Gastrocnemius medialis (tissue), 4 donors: Measurements from ENCODE around the gene UROC1.

ENCODE experiments used
- CTCF ChIP-seq, 5 experiments: fragments of 450-650 bp in 3 of 5; fragments of 200-600 bp in 2 of 5; sonication (generic) in 2 of 5; IDR thresholded peaks in 4 of 5; conservative IDR thresholded peaks in 1 of 5; 1 replicate in 4 of 5; 2 replicates in 1 of 5; pipeline ENCODE4 v1.5.1; 2016 to 2019; ENCODE audit warnings: antibody characterized with exemption in 5 of 5, mild to moderate bottlenecking in 3 of 5, moderate library complexity in 3 of 5
- POLR2A ChIP-seq, 2 donors: fragments of 450-650 bp; IDR thresholded peaks; one replicate each; pipeline ENCODE4 v1.6.1; 2017; ENCODE audit warnings: antibody characterized with exemption in 2 of 2, mild to moderate bottlenecking in 2 of 2, moderate library complexity in 2 of 2

DNA sequence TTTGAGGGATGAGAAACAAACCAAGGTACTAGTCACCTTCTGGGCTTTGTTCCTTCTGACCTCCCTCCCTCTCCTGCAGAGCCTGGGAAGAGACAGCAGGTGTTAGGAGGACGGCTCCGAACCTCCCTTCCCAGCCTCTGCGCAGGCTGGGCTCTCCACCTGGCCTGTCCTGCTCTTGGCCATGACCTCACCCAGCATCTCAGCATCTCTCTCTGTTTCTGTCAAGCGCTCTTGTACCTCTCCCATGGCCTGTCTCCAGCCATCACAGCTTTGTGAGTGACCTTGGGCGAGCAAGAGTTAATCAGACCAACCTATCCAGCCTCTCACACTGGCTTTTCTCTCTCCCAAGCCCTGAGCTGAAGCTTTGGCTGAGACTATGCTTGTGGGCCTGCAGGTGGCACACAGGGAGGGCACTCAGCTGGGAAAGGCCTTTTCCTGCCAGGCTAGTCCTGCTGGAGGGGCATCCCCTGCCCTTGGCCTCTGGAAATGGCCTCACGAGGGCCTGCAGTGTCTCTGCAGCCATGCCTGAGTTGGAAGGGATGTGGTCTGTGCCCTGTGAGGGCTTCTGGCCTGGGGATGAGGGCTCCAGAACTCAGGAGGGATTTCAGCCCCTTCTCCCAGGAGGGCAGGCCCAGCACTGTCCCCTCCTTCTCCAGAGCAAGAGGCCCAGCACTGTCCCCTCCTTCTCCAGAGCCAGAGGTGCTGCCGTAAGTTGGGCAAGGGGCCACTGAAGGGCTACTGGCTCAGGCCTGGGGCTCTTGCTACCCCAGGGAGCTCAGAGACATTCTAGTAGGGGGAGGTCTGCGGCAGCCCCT lies 8.5 kb upstream of the UROC1 start:
- TF ChIP-seq CTCF (IDR thresholded peaks at IDR 0.05 in 4 of 5, conservative IDR thresholded peaks at IDR 0.05 in 1 of 5) (no peak), POLR2A (IDR thresholded peaks at IDR 0.05) (no peak)
